ENCODE results near the gene COL5A1. TPM values are rescaled to one million over a fixed set of nuclear protein-coding genes. Genes with fewer than 3 reads are reported as not detected.

Gene COL5A1
- total and polyA plus RNA-seq, 2 experiments from 2014 or later, result 2.5 to 13.1 TPM

- Histone ChIP-seq H4K20me1 (replicated peaks; ENCODE audit: insufficient read depth) (no peaks in the 10 kb centered on the region), H3K4me1 (ENCODE audit: insufficient read depth) (no peaks in the 10 kb centered on the region), H3K4me3 (no peak overlapping the region), H3K4me2 (no peak overlapping the region), H3K27me3 (ENCODE audit: insufficient read depth) (no peaks in the 10 kb centered on the region), H3K36me3 (ENCODE audit: insufficient read depth) (no peaks in the 10 kb centered on the region), H3K79me2 (replicated peaks; ENCODE audit: insufficient read depth) (no peaks in the 10 kb centered on the region), H3K9me2 (ENCODE audit: insufficient read depth) (no peaks in the 10 kb centered on the region), H3F3A (replicated peaks; ENCODE audit: low read depth) (peaks cover 2% of the 10 kb centered on the region), H3K27ac (ENCODE audit: low read depth) (no peak overlapping the region), H2AFZ (no peak overlapping the region)
- ATAC-seq, result no peak
- H3K36me3 Mint-ChIP-seq (ENCODE audit: low read depth), result peaks cover 5% of the 10 kb centered on the region
- TF ChIP-seq STAT1 (IDR thresholded peaks at IDR 0.05; ENCODE audit: unreplicated experiment) (no peak), POLR2AphosphoS5 (IDR thresholded peaks at IDR 0.05; ENCODE audit: low read depth) (no peak)
- H3K4me1 Mint-ChIP-seq, result no peaks in the 10 kb centered on the region
- DNase-seq (ENCODE audit: low spot score), result no peak
- H3K9me3 Mint-ChIP-seq, result peaks cover 4% of the 10 kb centered on the region; the same call in 2 of the 3 replicates
- H3K27ac Mint-ChIP-seq, result no peak overlapping the region
- peaks cover 3% of the 10 kb centered on the region for H3K27me3 Mint-ChIP-seq (ENCODE audit: insufficient read depth, low read depth, poor library complexity)
- H3K4me3 Mint-ChIP-seq, result no peak overlapping the region
These were observed 111.6 kb downstream of the COL5A1 start for GRCh38 chr9:134753191-134753590.

GRCh38 chr9:134755221-134755907 lies 113.8 kb downstream of the COL5A1 start:
- Histone ChIP-seq H3K4me2 (no peak overlapping the region), H3K9me2 (ENCODE audit: insufficient read depth) (no peaks in the 10 kb centered on the region), H4K20me1 (replicated peaks; ENCODE audit: insufficient read depth) (no peaks in the 10 kb centered on the region), H3K79me2 (replicated peaks; ENCODE audit: insufficient read depth) (no peaks in the 10 kb centered on the region), H3K27ac (ENCODE audit: low read depth) (no peak overlapping the region), H2AFZ (no peak overlapping the region), H3K4me1 (ENCODE audit: insufficient read depth) (no peaks in the 10 kb centered on the region), H3K27me3 (ENCODE audit: insufficient read depth) (no peaks in the 10 kb centered on the region), H3K4me3 (no peak overlapping the region), H3K36me3 (ENCODE audit: insufficient read depth) (no peaks in the 10 kb centered on the region), H3F3A (replicated peaks; ENCODE audit: low read depth) (no peaks in the 10 kb centered on the region)
- H3K4me3 Mint-ChIP-seq, result no peak overlapping the region
- DNase-seq (ENCODE audit: low spot score), result no peak
- peaks cover 3% of the 10 kb centered on the region for H3K27me3 Mint-ChIP-seq (ENCODE audit: insufficient read depth, low read depth, poor library complexity)
- no peaks in the 10 kb centered on the region; the same call in 2 of the 3 replicates for H3K36me3 Mint-ChIP-seq (ENCODE audit: low read depth)
- H3K27ac Mint-ChIP-seq, result no peak overlapping the region
- no peak for ATAC-seq
- H3K4me1 Mint-ChIP-seq, result no peaks in the 10 kb centered on the region
- TF ChIP-seq CTCF (conservative IDR thresholded peaks at IDR 0.05; ENCODE audit: low read depth in 2 of 2) (no peak), ZNF331 (CRISPR knock-in tag; IDR thresholded peaks at IDR 0.05; ENCODE audit: low read depth) (no peak), EZH2 (IDR thresholded peaks at IDR 0.05; ENCODE audit: low read depth, unreplicated experiment) (no peak), STAT1 (IDR thresholded peaks at IDR 0.05; ENCODE audit: unreplicated experiment) (no peak), EZH2phosphoT487 (IDR thresholded peaks at IDR 0.05; ENCODE audit: unreplicated experiment) (no peak), ZNF114 (CRISPR knock-in tag; IDR thresholded peaks at IDR 0.05) (no peak), JUNB (IDR thresholded peaks at IDR 0.05; ENCODE audit: unreplicated experiment) (no peak), REST (IDR thresholded peaks at IDR 0.05; ENCODE audit: unreplicated experiment) (no peak)
- H3K9me3 Mint-ChIP-seq, result peaks cover 3% of the 10 kb centered on the region; the same call in 1 of the 3 replicates

Data from GM23338 (cell line).